Activated CD4-positive, alpha-beta T cell treated with anti-CD3 and anti-CD28 coated beads, Interleukin-2, amount 10 ng/mL, durations not matched to agents 24 days and 14 days (primary cell): ENCODE data around the gene BCL7A. TPM values are rescaled to one million over a fixed set of nuclear protein-coding genes. Genes with fewer than 3 reads are reported as not detected.

Source experiments
- DNase-seq: peaks from one replicate; pipeline ENCODE4 v3.0.0; 2022
- H3K27ac Mint-ChIP-seq: one replicate; pipeline ENCODE4 v1.8.0; 2022; ENCODE audit warnings: mild to moderate bottlenecking, mixed read lengths
- H3K27me3 Mint-ChIP-seq: one replicate; pipeline ENCODE4 v1.8.0; 2022; ENCODE audit warnings: mixed read lengths
- H3K36me3 Mint-ChIP-seq: one replicate; pipeline ENCODE4 v1.8.0; 2022; ENCODE audit warnings: low read depth, mild to moderate bottlenecking, mixed read lengths
- H3K4me1 Mint-ChIP-seq: one replicate; pipeline ENCODE4 v1.8.0; 2021; ENCODE audit warnings: mixed read lengths
- H3K4me3 Mint-ChIP-seq: one replicate; pipeline ENCODE4 v1.8.0; 2022; ENCODE audit warnings: mild to moderate bottlenecking, moderate library complexity, mixed read lengths
- H3K9me3 Mint-ChIP-seq: one replicate; pipeline ENCODE4 v1.8.0; 2021; ENCODE audit warnings: mixed read lengths
- intact Hi-C: fragments of 100-400 bp; cut with micrococcal nuclease; formaldehyde crosslinking; loops from one replicate; pipeline ENCODE4 v1.15.1; 2023
- total RNA-seq: library from RNA; stranded (reverse); gene quantifications from 2 replicates; pipeline ENCODE4 v1.2.3, GENCODE V29; 2022

The BCL7A gene
- total RNA-seq, 1 donor from 2014 or later, result 9.3 TPM

DNA sequence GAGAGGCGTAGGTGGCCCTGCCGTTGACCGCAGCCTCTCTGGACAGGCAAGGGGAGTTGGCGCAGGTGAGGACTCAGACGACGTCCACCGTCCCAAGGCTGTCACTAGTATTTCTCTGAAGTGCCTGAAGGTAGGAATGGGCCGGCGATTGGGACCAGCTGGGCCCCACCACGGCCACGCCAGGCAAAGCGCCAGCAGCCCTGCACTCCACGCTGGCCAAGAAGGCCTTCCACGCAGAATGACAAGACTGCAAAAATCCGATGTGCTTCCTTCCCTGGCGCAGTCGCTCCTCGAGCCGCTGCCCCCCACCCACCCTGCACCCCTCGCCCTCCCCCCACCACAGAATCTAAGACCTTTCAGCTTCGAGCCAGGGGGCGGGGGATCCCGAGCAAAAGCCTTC lies 39.6 kb downstream of the BCL7A start:
- H3K27ac Mint-ChIP-seq, result no peak overlapping the region
- H3K36me3 Mint-ChIP-seq, result peaks cover 2% of the 10 kb centered on the region
- no peaks in the 10 kb centered on the region for H3K9me3 Mint-ChIP-seq
- peaks cover 13% of the 10 kb centered on the region for H3K4me1 Mint-ChIP-seq
- intact Hi-C loops, result no loop called here
- H3K4me3 Mint-ChIP-seq, result no peak overlapping the region
- no peak for DNase-seq
- H3K27me3 Mint-ChIP-seq, result no peaks in the 10 kb centered on the region

DNA sequence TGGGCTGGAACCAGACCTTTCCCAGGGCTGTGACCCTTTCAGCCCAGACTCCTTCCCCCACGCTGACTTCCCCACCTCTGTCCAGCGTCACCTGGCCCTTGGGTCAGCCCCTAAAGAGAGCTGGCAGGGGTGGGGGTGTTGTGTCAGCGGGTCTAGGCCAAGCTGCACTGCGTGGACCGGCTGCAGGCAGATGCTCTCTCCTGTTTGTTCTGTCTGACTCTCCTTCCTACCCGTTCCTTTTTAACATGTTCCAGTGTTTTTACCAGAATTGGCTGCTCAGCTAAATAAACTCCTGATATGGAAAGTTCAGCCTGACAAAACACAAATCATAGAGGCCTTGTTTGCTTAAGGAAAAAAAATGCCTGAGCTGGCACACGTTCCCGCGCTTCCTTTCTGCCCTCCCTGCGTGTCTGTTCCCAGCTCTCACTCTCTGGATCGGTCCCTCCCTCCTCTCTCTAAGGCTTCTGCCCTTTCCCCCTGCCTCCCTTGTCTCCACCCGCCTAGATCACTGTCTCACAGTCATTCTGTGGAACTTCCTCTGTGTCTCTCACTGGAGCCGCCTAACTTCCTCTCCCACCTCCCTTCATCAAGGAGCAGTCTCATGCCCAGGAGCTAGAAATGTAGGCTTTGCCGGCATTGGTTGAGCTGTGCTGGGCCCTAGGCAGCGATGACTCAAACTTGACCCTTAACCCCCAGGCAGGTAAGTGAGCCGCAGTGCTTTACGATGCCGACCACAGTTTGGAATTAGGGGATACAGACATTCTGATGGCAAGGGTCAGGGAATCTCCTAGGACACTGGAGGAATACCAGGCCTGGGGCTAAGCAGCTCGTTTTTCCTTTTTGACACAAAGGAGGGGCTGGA lies 41.4 kb downstream of the BCL7A start:
- Mint-ChIP-seq H3K9me3 (no peaks in the 10 kb centered on the region), H3K27ac (peak overlapping the region; percentile 34), H3K4me1 (peaks cover 21% of the 10 kb centered on the region), H3K36me3 (no peaks in the 10 kb centered on the region), H3K4me3 (no peak overlapping the region), H3K27me3 (no peaks in the 10 kb centered on the region)
- no peak for DNase-seq
- intact Hi-C loops, result no loop called here

DNA sequence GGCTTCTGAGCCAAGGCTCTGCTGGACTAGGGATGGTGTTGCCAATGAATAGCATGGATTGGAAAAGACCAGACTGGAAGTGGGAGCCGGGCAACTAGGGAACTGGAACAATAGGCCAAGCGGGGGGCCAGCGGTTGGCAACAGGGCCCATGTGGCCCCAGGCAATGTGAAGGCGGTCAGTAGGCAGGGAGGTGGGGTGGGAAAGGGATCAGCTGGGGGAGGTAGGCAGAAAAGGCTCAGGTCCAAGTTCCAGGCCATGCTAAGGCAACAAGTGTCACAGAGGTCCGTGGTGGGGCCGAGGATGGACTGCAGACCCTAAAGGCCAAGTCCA lies 42.0 kb downstream of the BCL7A start:
- Mint-ChIP-seq H3K27me3 (no peaks in the 10 kb centered on the region), H3K36me3 (no peaks in the 10 kb centered on the region), H3K4me3 (no peak overlapping the region), H3K4me1 (peaks cover 26% of the 10 kb centered on the region), H3K9me3 (no peaks in the 10 kb centered on the region), H3K27ac (peak overlapping the region; percentile 45)
- no peak for DNase-seq
- intact Hi-C loops, result no loop called here

DNA sequence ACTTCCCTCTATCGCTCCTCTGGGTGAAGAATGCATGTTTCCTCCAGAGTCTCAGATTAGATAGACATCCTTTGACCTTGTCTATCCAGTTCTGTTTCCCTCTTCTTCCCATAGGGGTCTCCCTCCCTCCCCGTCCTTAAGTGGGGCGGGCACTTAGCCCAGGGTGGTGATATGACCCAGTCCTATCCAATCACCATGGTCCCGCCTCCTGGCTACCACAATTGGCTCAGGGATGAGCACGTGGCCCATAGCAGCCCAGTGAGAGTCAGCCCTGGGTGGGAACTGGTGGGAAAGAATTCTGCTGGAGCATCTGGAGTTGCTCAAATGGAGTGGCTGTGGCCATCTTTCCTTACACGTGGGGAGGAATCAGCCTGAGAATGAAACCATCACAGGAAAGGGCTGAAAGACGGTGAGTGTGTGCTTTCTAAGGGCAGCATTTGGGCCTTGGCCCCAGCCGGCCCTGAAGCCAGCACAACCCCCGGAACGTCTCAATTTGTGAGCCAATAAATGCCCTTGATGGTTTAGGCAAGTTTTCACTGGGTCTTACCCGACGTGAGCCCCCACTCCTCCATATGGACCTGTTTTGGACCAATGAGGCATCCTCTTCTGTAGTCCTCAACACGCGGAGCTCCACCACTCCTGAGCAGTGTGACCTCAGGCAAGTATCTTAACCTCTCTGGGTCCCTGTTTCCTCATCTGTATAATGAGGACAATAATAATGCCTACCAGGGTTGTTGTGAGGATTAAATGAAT lies 42.5 kb downstream of the BCL7A start:
- Mint-ChIP-seq H3K9me3 (no peaks in the 10 kb centered on the region), H3K4me3 (no peak overlapping the region), H3K27me3 (no peaks in the 10 kb centered on the region), H3K36me3 (no peaks in the 10 kb centered on the region), H3K4me1 (peaks cover 26% of the 10 kb centered on the region), H3K27ac (peak overlapping the region; percentile 45)
- DNase-seq, result peak; percentile 74
- intact Hi-C loops, result no loop called here

DNA sequence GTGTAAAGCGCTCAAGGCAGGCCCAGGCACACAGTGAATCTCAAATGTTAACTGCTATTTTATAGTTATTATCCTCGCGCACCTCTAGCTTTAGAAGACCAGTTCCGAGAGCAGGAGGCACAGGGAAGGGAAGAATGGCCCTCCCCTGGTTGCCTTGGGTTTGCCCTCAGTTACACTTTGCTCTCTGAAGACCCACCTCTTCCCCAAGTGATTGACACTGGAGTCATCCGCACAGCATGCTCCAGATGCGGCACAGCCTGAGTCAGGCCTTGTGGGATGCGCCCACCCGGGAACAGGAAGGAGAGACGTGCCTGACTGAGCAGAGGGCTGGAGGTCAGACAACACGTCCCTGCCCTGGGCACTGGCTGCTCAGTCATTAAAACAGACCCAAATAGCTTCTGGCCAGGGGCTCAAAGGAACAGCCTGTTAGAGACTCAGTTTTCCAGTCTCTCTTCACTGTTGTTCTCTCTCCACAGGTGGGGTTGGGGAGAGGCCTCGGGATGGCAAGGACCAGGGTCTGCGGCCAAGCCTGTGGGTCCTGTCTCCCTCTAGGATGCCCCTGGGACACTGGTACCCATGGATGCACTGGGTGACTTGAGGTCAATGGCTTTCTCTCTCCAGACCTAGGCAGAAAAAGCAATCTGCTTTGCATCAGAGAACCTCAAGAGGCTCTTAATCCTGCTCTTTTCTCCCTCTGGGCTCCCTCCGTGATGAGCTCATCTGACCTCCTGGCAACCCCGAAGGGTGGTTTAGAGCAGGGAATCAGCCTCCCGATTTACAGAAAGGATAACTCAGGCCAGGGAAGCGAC lies 43.3 kb downstream of the BCL7A start:
- no peak overlapping the region for H3K4me3 Mint-ChIP-seq
- no peak for DNase-seq
- intact Hi-C loops, result no loop called here

DNA sequence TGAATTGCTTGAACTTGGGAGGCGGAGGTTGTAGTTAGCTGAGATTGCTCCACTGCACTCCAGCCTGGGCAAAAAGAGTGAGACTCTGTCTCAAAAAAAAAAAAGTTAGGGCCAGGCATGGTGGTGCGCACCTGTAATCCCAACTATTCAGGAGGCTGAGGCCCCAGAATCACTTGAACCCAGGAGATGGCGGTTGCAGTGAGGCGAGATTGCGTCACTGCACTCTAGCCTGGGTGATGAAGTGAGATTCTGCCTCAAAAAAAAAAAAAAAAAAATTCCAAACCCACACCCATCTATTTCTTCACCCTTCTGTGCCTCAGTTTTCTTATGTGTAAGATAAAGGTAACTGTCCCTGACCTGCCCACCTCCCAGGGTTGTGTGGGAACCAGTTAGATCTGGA lies 45.9 kb downstream of the BCL7A start:
- H3K27ac Mint-ChIP-seq, result no peak overlapping the region
- intact Hi-C loops, result no loop called here
- H3K9me3 Mint-ChIP-seq, result no peaks in the 10 kb centered on the region
- DNase-seq, result no peak
- peak overlapping the region; percentile 56 for H3K4me3 Mint-ChIP-seq
- peaks cover 26% of the 10 kb centered on the region for H3K4me1 Mint-ChIP-seq
- H3K27me3 Mint-ChIP-seq, result no peaks in the 10 kb centered on the region
- no peaks in the 10 kb centered on the region for H3K36me3 Mint-ChIP-seq

More for the DNA sequence above, 43.3 kb downstream of the BCL7A start:
- Mint-ChIP-seq H3K9me3 (no peaks in the 10 kb centered on the region), H3K27ac (peak overlapping the region; percentile 45), H3K4me1 (peaks cover 26% of the 10 kb centered on the region), H3K36me3 (no peaks in the 10 kb centered on the region), H3K27me3 (no peaks in the 10 kb centered on the region)

DNA sequence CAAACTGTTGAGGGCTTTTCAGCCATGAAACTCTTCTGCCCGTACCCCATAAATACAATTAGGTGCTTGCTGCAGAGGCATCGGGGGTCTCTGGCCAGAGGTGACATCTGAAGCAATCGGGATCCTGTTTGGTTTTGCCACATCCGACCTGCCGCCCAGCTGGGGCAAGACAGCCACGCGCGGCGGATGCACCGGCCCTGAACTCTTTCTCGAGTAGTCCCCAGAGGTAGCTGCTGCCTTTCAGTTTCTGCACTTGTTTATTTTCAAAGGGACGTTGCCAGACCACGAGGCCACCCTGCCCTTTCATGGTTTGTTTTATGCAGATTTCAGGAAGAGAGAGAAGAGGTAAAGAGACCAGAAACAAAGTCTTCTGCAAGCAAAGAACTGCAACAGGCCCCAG lies 46.3 kb downstream of the BCL7A start:
- H3K9me3 Mint-ChIP-seq, result no peaks in the 10 kb centered on the region
- DNase-seq, result peak; percentile 85
- peaks cover 25% of the 10 kb centered on the region for H3K4me1 Mint-ChIP-seq
- no peaks in the 10 kb centered on the region for H3K36me3 Mint-ChIP-seq
- peak overlapping the region; percentile 67 for H3K27ac Mint-ChIP-seq
- no peaks in the 10 kb centered on the region for H3K27me3 Mint-ChIP-seq
- intact Hi-C loops, result no loop called here
- peak overlapping the region; percentile 56 for H3K4me3 Mint-ChIP-seq

DNA sequence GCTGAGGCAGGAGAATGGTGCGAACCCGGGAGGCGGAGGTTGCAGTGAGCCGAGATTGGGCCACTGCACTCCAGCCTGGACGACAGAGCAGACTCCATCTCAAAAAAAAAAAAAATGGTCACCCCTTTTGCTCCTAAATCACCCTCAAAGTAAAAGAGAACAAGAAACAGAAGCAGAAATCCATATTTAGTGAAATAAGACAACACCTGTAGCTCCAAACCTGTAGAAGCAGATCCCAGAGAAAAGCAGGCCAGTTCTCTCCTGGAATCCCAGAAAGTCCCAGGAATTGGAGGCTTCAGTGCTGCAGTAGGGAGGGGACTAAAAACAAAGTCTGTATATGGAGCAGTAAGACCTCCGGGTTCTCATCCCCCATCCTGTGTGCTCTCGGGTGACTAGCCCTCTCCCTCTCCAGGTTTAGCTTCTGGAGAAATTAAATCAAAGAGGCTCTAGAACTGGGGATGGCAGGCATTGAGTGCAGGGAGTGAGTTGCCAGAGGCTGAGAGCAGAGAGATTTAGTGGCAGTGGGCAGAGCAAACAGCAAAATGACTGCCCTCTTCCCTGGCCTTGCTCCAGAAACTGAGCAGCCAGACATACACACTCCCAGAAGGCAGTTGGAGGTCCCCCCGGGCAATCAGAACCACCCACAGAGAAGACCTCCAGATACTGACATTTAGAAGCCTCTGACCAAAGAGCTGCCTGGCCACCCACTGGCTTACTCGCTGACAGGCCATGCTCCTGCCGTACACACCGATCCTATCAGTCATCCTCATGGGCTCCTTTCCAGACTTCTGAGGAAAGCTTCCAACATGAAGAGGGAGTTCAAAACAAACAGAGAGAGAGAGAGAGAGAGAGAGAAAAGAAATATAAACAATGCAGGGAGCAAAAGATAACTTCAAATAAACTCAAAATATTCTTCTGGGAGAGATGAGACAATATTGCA lies 50.6 kb downstream of the BCL7A start:
- Mint-ChIP-seq H3K27me3 (no peaks in the 10 kb centered on the region), H3K36me3 (no peaks in the 10 kb centered on the region), H3K4me3 (no peak overlapping the region), H3K4me1 (peaks cover 17% of the 10 kb centered on the region), H3K27ac (no peak overlapping the region), H3K9me3 (no peaks in the 10 kb centered on the region)
- intact Hi-C loops, result loop anchor here (10.0 kb wide), 1 partner anchor 1152 kb away; no protein-coding TSS in a partner anchor
- no peak for DNase-seq

DNA sequence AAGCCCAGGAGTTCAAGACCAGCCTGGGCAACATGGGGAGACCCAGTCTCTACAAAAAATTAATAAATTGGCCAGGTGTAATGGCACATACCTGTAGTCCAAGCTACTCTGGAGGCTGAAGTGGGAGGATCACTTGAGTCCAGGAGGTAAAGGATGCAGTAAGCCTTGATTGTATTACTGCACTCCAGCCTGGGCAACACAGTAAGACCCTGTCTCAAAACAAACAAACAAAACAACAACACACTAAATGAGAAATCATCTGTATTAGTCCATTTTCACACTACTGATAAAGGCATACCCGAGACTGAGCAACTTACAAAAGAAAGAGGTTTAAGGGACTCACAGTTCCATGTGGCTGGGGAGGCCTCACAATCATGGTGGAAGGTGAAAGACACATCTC lies 52.1 kb downstream of the BCL7A start:
- no peaks in the 10 kb centered on the region for H3K9me3 Mint-ChIP-seq
- intact Hi-C loops, result loop anchor here (10.0 kb wide), 1 partner anchor 1151 kb away; no protein-coding TSS in a partner anchor
- H3K36me3 Mint-ChIP-seq, result no peaks in the 10 kb centered on the region
- H3K27ac Mint-ChIP-seq, result no peak overlapping the region
- no peak overlapping the region for H3K4me3 Mint-ChIP-seq
- H3K4me1 Mint-ChIP-seq, result peaks cover 5% of the 10 kb centered on the region
- no peaks in the 10 kb centered on the region for H3K27me3 Mint-ChIP-seq
- no peak for DNase-seq

DNA sequence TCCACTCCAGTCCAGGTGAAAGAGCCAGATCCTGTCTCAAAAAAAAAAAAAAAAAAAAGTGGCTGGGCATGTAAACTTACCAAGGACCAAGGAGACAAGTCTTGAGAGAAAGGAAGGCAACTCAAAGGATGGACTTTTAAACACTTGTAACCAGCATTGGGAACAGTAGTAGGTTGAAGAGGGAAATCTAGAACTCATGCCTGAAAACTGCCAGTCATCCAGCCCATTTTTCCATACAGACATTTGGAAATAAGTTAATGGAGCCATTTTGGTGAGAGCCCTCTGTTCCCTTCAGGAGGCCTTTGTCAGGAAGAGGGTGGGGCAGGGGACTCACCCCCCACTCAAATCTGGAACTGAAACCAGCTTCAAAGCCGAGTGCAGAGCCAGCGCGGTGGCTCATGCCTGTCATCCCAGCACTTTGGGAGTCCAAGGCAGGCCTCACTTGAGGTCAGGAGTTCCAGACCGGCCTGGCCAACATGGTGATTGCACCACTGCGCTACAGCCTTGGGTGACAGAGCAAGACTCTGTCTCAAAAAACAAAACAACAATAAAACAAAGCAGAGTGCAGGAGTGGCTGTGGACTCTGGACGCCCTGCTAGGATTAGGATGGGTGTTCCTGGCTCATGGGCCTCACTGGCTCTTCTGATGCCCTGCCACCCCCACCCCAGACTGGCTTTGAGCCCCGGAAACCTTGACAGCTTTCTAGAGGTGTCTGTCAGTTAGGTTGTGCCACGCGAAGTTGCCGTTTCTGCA lies 55.2 kb downstream of the BCL7A start:
- Mint-ChIP-seq H3K4me1 (peaks cover 26% of the 10 kb centered on the region), H3K27ac (peak overlapping the region; percentile 15), H3K4me3 (peak overlapping the region; percentile 45), H3K36me3 (peaks cover 11% of the 10 kb centered on the region), H3K27me3 (no peaks in the 10 kb centered on the region), H3K9me3 (no peaks in the 10 kb centered on the region)
- DNase-seq, result peak; percentile 70
- intact Hi-C loops, result loop anchor here (10.0 kb wide), 1 partner anchor 1148 kb away; no protein-coding TSS in a partner anchor

DNA sequence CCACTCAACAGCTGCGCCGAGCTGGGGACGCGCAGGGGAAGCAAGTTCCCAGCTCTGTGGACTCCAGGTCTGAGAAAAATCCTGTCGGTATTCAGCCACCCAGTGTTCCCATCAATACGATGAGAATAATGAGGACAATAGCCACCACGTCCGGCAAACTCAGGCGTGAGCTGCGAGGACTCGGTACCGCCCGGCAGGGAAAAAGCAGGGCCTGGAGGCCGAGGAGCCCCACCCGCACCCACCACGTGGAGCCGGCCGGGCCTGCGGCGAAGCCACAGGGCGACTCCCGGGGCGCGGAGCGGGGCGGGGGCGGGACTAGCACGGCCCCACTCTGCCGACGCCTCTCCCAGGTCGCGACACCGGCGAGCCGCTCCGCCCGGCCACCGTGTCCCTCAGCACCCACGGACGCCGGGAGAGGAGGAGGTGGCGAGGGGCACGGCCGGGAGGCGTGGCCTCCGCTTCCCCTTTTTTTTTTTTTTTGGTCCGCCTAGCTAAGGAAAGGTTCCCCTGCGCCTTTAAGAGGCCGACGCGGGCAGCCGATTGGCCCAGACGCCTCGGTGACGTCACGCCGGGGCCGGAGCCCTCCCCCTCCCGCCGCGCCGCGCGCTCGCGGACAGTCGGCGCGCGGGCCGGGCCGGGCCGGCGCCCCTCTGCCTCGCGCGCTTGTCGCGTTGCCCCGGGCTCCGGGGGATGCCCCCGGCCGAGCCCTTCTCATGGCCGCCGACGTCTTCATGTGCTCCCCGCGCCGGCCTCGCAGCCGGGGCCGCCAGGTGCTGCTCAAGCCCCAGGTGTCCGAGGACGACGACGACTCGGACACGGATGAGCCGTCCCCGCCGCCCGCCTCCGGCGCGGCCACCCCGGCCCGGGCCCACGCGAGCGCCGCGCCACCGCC lies 56.7 kb downstream of the BCL7A start, which contains the start of gene MLXIP:
TSS of gene MLXIP (plus strand) at position 616 of the 892 bp plus-strand sequence. CDS start at position 714, 98 bp downstream.
- H3K4me3 Mint-ChIP-seq, result peak within 1 kb of the TSS; percentile 91
- no peaks in the 10 kb centered on the region for H3K27me3 Mint-ChIP-seq
- H3K36me3 Mint-ChIP-seq, result peaks cover 17% of the 10 kb centered on the region
- DNase-seq, result peak; percentile 98
- H3K4me1 Mint-ChIP-seq, result peaks cover 41% of the 10 kb centered on the region
- H3K27ac Mint-ChIP-seq, result peak within 1 kb of the TSS; percentile 88
- no peaks in the 10 kb centered on the region for H3K9me3 Mint-ChIP-seq
- intact Hi-C loops, result loop anchor here (10.0 kb wide), 1 partner anchor 1146 kb away; no protein-coding TSS in a partner anchor
